Esophagus muscularis mucosa (tissue), 4 donors: ENCODE results near the gene NTSR2. TPM values are rescaled to one million over a fixed set of nuclear protein-coding genes. Genes with fewer than 3 reads are reported as not detected.
"Not testable (repeated sequence)": the region's sequence is repeated elsewhere in the genome, so short reads cannot be mapped to it uniquely, and the experiment has no call there.

Experiments
- DNase-seq: peaks from one replicate; pipeline ENCODE4 v3.0.0-alpha.2; 2017; ENCODE audit errors: extremely low spot score
- H3K27ac ChIP-seq, 4 donors: fragments of 200-600 bp; sonication (generic); replicated peaks in 1 of 4; 1 replicate in 3 of 4; 2 replicates in 1 of 4; pipeline ENCODE4 v1.5.1; 2016 to 2019; ENCODE audit warnings: mild to moderate bottlenecking in 1 of 4
- H3K27me3 ChIP-seq, 4 donors: fragments of 200-600 bp; sonication (generic); one replicate each; pipeline versions ENCODE4 v1.5.1 to v1.6.0; 2016 to 2019
- H3K36me3 ChIP-seq, 4 donors: fragments of 200-600 bp; sonication (generic); one replicate each; pipeline ENCODE4 v1.5.1; 2016 to 2019
- H3K4me1 ChIP-seq, 4 donors: fragments of 200-600 bp; sonication (generic); one replicate each; pipeline ENCODE4 v1.5.1; 2016 to 2019
- H3K4me3 ChIP-seq, 4 donors: fragments of 200-600 bp; sonication (generic); 1 replicate in 2 of 4; 2 replicates in 2 of 4; pipeline ENCODE4 v1.5.1; 2016 to 2019; ENCODE audit warnings: mild to moderate bottlenecking in 4 of 4, moderate library complexity in 1 of 4
- H3K9me3 ChIP-seq, 4 donors: fragments of 200-600 bp; sonication (generic); 1 replicate in 3 of 4; 2 replicates in 1 of 4; pipeline ENCODE4 v1.5.1; 2016 to 2019
- EP300 ChIP-seq: sonication (generic); formaldehyde crosslinking; IDR thresholded peaks from one replicate; pipeline ENCODE4 v1.6.1; 2017; ENCODE audit warnings: antibody characterized with exemption
- POLR2A ChIP-seq: fragments of 450-650 bp; IDR thresholded peaks from one replicate; pipeline ENCODE4 v1.6.1; 2017; ENCODE audit warnings: antibody characterized with exemption, moderate library complexity, mild to moderate bottlenecking, low read depth
- POLR2AphosphoS5 ChIP-seq, 2 donors: sonication (generic); formaldehyde crosslinking; IDR thresholded peaks; one replicate each; pipeline ENCODE4 v1.6.1; 2017; ENCODE audit warnings: antibody characterized with exemption in 2 of 2
- WGBS: methylation state at CpG from one replicate; pipeline ENCODE4 v1.1.5; 2018; 5-methylcytosine and 5-hydroxymethylcytosine counted together
- intact Hi-C: fragments of 100-400 bp; cut with DNase I; formaldehyde crosslinking; loops from one replicate; pipeline ENCODE4 v1.15.1; 2023
- total RNA-seq, 4 donors: library from RNA; depleted of rRNA; stranded (reverse); fragments of >200 nt; gene quantifications; one replicate each; pipeline versions ENCODE4 v1.1.0 to v1.2.1, GENCODE V29; 2016
- TF ChIP-seq, protein P1 (sequence below), 3 experiments: fragments of 200-600 bp in 2 of 3; fragments of 450-650 bp in 1 of 3; sonication (generic) in 2 of 3; IDR thresholded peaks; one replicate each; pipeline ENCODE4 v1.5.1; 2017 to 2019; ENCODE audit warnings: antibody characterized with exemption in 3 of 3, mild to moderate bottlenecking in 2 of 3, moderate library complexity in 1 of 3

Gene NTSR2
- total RNA-seq, 4 donors from 2014 or later: not detected

DNA sequence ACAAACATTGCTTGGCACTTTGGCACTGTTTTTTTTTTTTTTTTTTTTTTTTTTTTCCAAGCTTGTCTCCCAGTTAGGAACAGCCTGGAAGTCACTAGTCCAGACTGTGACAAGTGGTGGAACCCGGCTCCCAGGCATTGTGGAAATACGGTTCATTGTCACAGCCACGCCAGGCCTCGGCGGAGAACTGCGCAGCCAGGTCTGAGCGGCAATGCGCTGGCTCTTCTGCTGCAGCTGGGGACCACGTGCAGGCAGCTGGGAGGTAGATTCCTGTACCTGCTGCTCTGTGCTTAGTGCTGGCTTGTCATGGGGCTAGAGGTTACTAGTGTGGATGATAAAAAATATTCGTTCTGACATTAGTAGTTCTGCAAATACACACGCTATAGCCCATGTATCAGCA is 5.0 kb downstream of the NTSR2 start:
- H3K27me3 ChIP-seq: peaks cover 0 to 60% (median 0%) of the 10 kb centered on the region in 4 donors
- H3K36me3 ChIP-seq: no peaks in the 10 kb centered on the region
- DNase-seq: no peak
- H3K27ac ChIP-seq: no peak overlapping the region
- intact Hi-C loops: no loop called here
- H3K4me1 ChIP-seq: peaks cover 0 to 8% (median 7%) of the 10 kb centered on the region in 4 donors
- H3K9me3 ChIP-seq: peaks cover 0 to 11% (median 3%) of the 10 kb centered on the region in 4 donors
- 78% methylated on average over 8 of the region's 11 CpGs for WGBS
- no peak overlapping the region for H3K4me3 ChIP-seq
- TF ChIP-seq, protein P1, sequence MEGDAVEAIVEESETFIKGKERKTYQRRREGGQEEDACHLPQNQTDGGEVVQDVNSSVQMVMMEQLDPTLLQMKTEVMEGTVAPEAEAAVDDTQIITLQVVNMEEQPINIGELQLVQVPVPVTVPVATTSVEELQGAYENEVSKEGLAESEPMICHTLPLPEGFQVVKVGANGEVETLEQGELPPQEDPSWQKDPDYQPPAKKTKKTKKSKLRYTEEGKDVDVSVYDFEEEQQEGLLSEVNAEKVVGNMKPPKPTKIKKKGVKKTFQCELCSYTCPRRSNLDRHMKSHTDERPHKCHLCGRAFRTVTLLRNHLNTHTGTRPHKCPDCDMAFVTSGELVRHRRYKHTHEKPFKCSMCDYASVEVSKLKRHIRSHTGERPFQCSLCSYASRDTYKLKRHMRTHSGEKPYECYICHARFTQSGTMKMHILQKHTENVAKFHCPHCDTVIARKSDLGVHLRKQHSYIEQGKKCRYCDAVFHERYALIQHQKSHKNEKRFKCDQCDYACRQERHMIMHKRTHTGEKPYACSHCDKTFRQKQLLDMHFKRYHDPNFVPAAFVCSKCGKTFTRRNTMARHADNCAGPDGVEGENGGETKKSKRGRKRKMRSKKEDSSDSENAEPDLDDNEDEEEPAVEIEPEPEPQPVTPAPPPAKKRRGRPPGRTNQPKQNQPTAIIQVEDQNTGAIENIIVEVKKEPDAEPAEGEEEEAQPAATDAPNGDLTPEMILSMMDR (IDR thresholded peaks at IDR 0.05): no peak
- TF ChIP-seq POLR2AphosphoS5 (IDR thresholded peaks at IDR 0.05): no peak
- TF ChIP-seq POLR2A: no peak
- TF ChIP-seq EP300: no peak

DNA sequence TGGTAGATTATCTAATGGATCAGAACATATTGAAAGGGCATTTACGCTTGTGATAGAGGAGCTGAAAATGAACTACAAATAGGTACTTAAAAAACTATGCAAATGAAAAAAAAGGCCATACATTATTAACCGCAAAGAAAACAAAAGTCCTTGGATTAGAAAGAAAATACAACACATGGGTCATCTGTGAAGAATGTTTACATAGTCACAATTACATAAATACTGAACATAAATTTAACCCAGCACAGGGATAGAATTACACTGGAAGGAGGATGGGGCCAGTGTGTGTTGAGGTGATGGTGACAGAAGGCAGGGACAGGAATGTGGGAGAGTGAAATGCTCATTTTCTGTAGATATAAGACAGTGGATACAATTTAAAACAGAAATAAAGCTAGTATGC is 6.6 kb downstream of the NTSR2 start:
- Histone ChIP-seq H3K27me3 (peaks cover 0 to 59% (median 0%) of the 10 kb centered on the region in 4 donors), H3K27ac (no peak overlapping the region), H3K36me3 (no peaks in the 10 kb centered on the region), H3K4me1 (no peaks in the 10 kb centered on the region), H3K4me3 (no peak overlapping the region), H3K9me3 (peaks cover 0 to 11% (median 3%) of the 10 kb centered on the region in 4 donors)
- DNase-seq: no peak
- WGBS: 80% methylated on average over 2 of the region's 2 CpGs
- no peak for TF ChIP-seq POLR2A
- no peak for TF ChIP-seq POLR2AphosphoS5 (IDR thresholded peaks at IDR 0.05)
- TF ChIP-seq, protein P1 (IDR thresholded peaks at IDR 0.05): no peak
- TF ChIP-seq EP300: no peak
- intact Hi-C loops: no loop called here

DNA sequence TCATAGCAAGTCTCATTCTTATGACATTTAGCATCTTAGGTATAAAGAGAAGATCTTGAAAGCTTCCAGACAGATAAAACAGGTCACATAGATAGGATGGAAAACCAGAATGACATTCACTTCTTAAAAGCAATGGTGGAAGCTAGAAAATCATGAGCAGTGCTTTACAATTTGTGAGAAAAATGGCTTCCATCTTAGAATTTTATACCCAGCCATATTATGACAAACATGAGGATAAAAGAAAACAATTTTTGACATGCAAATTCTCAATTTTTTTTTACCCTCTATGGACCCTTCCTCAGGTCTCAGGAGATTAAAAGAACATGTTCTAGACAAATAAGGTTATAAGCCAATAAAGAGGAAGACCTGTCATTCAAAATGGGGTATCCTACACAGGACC is 7.1 kb downstream of the NTSR2 start:
- DNase-seq: no peak

DNA sequence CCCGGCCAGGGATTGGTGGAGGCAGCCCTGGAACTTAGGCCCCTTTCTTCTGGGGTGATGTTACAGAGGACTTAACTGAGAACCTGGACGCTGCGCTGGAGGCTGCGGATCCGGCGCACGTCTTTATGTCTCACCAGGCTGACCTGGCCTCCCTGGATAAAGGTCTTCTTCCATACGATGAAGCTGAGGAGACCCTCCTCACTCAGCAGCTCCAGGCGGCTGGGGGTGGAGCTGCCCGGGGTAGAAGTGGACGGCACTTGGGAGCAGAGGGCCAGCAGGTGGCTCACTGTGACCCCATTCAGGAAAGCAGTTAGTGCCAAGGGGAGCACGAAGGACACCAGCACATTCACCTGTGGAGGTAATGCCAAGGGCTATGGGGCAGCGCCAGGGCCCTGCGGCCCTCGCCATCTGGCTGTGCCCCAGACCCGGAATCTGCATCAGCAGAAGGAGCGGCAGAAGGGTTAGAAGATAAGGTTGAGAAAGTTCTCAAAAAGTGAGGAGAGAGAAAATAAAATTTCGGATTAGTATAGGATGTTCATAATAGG is 8.0 kb downstream of the NTSR2 start:
- 83% methylated on average over 12 of the region's 18 CpGs for WGBS
- no peak for DNase-seq

More for the DNA sequence above, 7.1 kb downstream of the NTSR2 start:
- H3K27me3 ChIP-seq: peaks cover 0 to 59% (median 0%) of the 10 kb centered on the region in 4 donors
- H3K27ac ChIP-seq: no peak overlapping the region
- no peak for TF ChIP-seq EP300
- TF ChIP-seq POLR2A: no peak
- no peak for TF ChIP-seq POLR2AphosphoS5 (IDR thresholded peaks at IDR 0.05)
- TF ChIP-seq, protein P1 (IDR thresholded peaks at IDR 0.05): no peak
- no peaks in the 10 kb centered on the region for H3K4me1 ChIP-seq
- no peaks in the 10 kb centered on the region for H3K36me3 ChIP-seq
- H3K9me3 ChIP-seq: peaks cover 0 to 11% (median 3%) of the 10 kb centered on the region in 4 donors
- intact Hi-C loops: no loop called here
- no peak overlapping the region for H3K4me3 ChIP-seq

DNA sequence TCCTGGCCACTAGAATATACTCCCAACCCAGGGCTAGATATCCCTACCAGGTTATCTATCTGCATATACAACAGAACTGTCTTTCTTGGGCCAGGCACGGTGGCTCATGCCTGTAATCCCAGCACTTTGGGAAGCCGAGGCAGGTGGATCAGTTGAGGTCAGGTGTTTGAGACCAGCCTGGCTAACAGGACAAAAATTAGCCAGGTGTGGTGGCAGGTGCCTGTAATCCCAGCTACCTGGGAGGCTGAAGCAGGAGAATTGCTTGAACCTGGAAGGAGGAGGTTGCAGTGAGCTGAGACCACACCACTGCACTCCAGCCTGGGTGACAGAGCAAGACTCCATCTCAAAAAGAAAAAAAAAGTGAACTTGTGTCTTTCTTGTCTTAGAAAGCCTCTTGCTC is 9.6 kb downstream of the NTSR2 start:
- H3K27ac ChIP-seq, H3K4me1 ChIP-seq, H3K4me3 ChIP-seq, DNase-seq, H3K36me3 ChIP-seq, intact Hi-C loops: not testable (repeated sequence)
- H3K9me3 ChIP-seq: peaks cover 0 to 11% (median 3%) of the 10 kb centered on the region in 4 donors
- peaks cover 0 to 52% (median 0%) of the 10 kb centered on the region in 4 donors for H3K27me3 ChIP-seq
- 94% methylated on average over 2 of the region's 2 CpGs for WGBS

More for the DNA sequence above, 8.0 kb downstream of the NTSR2 start:
- no peak overlapping the region for H3K4me3 ChIP-seq
- H3K27me3 ChIP-seq: peaks cover 0 to 59% (median 0%) of the 10 kb centered on the region in 4 donors
- H3K27ac ChIP-seq: no peak overlapping the region
- H3K36me3 ChIP-seq: no peaks in the 10 kb centered on the region
- no peak for TF ChIP-seq POLR2AphosphoS5 (IDR thresholded peaks at IDR 0.05)
- no peak for TF ChIP-seq POLR2A
- intact Hi-C loops: no loop called here
- peaks cover 0 to 11% (median 3%) of the 10 kb centered on the region in 4 donors for H3K9me3 ChIP-seq
- H3K4me1 ChIP-seq: no peaks in the 10 kb centered on the region

DNA sequence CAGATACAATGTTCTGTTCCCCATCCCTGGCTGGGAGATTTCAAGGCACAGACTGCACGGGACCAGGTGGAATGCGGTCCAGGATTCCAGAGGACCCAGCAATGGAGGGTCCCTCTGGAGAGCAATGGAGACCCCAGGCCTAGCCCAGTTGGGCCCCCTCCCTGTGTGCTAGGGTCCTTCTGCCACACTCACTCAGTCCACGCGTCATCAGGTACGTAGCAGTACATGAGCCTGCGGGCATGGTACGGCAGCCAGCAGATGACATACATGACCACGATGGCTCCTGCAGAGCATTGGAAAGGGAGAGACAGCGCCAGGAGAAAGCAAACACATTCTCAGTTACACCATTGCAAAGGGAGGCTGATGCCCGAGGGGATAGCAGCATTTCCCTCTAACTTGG is 10.1 kb downstream of the NTSR2 start:
- no peak overlapping the region for H3K4me3 ChIP-seq
- no peak for DNase-seq
- intact Hi-C loops: no loop called here
- WGBS: 93% methylated on average over 8 of the region's 10 CpGs
- peaks cover 0 to 49% (median 0%) of the 10 kb centered on the region in 4 donors for H3K27me3 ChIP-seq
- H3K9me3 ChIP-seq: peaks cover 0 to 11% (median 3%) of the 10 kb centered on the region in 4 donors
- H3K27ac ChIP-seq: no peak overlapping the region
- no peaks in the 10 kb centered on the region for H3K36me3 ChIP-seq
- H3K4me1 ChIP-seq: no peaks in the 10 kb centered on the region
- TF ChIP-seq POLR2AphosphoS5 (IDR thresholded peaks at IDR 0.05) (no peak), EP300 (no peak), POLR2A (no peak)
- TF ChIP-seq, protein P1 (IDR thresholded peaks at IDR 0.05): no peak
